ENCODE data around the gene DNAJB8. TPM values are rescaled to one million over a fixed set of nuclear protein-coding genes. Genes with fewer than 3 reads are reported as not detected.

Gene DNAJB8
- total and polyA plus RNA-seq, 9 of the 15 experiments (the other 6 are each of a cell fraction or from before 2014, with no cell fraction given) = not detected

DNA sequence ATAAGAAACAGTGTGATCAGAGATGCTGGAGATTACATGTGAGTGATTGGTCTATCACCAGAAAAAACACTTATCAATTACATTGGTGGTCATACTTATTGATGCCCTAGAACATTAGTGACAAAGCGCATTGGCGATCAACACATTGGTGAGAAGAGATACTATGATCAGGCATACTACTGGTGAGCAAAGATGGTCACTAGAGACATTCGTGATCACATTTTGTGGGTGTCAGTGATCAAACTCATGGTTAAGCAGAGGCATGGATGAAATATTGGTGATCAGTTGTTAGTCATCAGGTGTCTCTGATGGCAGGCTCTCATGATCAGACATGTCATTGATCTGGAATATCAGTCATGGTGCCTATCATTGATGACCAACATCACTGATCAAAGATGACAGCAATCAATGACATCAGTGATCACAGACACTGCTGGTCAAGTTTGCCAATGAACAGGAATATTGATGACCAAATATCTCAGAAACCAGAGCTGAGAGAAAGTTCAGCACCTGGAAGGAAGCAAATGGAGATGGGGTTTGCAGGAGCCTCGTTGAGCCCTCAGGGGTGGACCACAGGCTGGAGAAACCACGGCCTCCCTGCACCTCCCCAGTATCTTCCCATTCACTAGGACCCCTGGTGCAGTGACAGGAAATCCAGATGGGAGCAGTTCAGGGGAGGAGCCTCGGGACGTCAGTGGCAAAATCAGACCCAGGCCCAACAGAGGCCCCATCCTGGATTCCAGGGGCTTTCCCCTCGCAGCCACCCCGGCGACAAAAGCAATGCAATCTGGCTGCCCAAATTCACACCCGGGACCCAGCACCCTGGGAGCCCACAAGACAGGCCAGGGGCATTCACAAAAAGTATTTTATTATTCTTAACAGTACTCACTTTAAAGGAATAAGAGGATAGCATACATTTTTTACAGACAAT lies 12.2 kb upstream of the DNAJB8 start (continued):
- TF ChIP-seq, protein P1, sequence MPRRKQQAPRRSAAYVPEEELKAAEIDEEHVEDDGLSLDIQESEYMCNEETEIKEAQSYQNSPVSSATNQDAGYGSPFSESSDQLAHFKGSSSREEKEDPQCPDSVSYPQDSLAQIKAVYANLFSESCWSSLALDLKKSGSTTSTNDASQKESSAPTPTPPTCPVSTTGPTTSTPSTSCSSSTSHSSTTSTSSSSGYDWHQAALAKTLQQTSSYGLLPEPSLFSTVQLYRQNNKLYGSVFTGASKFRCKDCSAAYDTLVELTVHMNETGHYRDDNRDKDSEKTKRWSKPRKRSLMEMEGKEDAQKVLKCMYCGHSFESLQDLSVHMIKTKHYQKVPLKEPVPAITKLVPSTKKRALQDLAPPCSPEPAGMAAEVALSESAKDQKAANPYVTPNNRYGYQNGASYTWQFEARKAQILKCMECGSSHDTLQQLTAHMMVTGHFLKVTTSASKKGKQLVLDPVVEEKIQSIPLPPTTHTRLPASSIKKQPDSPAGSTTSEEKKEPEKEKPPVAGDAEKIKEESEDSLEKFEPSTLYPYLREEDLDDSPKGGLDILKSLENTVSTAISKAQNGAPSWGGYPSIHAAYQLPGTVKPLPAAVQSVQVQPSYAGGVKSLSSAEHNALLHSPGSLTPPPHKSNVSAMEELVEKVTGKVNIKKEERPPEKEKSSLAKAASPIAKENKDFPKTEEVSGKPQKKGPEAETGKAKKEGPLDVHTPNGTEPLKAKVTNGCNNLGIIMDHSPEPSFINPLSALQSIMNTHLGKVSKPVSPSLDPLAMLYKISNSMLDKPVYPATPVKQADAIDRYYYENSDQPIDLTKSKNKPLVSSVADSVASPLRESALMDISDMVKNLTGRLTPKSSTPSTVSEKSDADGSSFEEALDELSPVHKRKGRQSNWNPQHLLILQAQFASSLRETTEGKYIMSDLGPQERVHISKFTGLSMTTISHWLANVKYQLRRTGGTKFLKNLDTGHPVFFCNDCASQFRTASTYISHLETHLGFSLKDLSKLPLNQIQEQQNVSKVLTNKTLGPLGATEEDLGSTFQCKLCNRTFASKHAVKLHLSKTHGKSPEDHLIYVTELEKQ (CRISPR knock-in tag; IDR thresholded peaks at IDR 0.05) = no peak
- TF ChIP-seq TEAD4 (IDR thresholded peaks at IDR 0.05; ENCODE audit: low read length) (peak; percentile 18; the same call in 1 of the 2 replicates), TEAD4 (CRISPR knock-in tag; IDR thresholded peaks at IDR 0.05; ENCODE audit: borderline replicate concordance) (no peak), DLX4 (CRISPR knock-in tag; IDR thresholded peaks at IDR 0.05) (peak; percentile 68; the same call in 1 of the 2 replicates), LARP7 (IDR thresholded peaks at IDR 0.05) (no peak), ETS2 (tag; IDR thresholded peaks at IDR 0.05; ENCODE audit: borderline replicate concordance, poor library complexity, severe bottlenecking) (no peak), POLR2AphosphoS5 (IDR thresholded peaks at IDR 0.05; ENCODE audit: control insufficient read depth, insufficient read depth, low read depth, low read length) (peak; percentile 45; the same call in 1 of the 2 replicates), MAZ (CRISPR knock-in tag; conservative IDR thresholded peaks at IDR 0.05 in 1 of 2, IDR thresholded peaks at IDR 0.05 in 1 of 2) (peak in 1 of 2 experiments; percentile 30; a peak in 1 of 4 replicates), MAFF (IDR thresholded peaks at IDR 0.05; ENCODE audit: low read length) (no peak), CAMTA2 (CRISPR knock-in tag; conservative IDR thresholded peaks at IDR 0.05) (peak; percentile 13; the same call in 1 of the 2 replicates), POLR2H (tag; IDR thresholded peaks at IDR 0.05; ENCODE audit: low read depth) (0 out of 2 replicates have a peak, but pooled peaks have one; percentile 49), ZNF77 (CRISPR knock-in tag; IDR thresholded peaks at IDR 0.05) (0 out of 2 replicates have a peak, but pooled peaks have one; percentile 34), FOSL1 (tag; conservative IDR thresholded peaks at IDR 0.05) (0 out of 2 replicates have a peak, but pooled peaks have one; percentile 25), CHD2 (IDR thresholded peaks at IDR 0.05; ENCODE audit: low read depth, low read length) (peak; percentile 15; the same call in 1 of the 2 replicates), STAT5B (CRISPR knock-in tag; IDR thresholded peaks at IDR 0.05) (no peak), POLR2B (IDR thresholded peaks at IDR 0.05; ENCODE audit: low read depth, partially characterized antibody) (peak; percentile 72), JUN (IDR thresholded peaks at IDR 0.05; ENCODE audit: borderline replicate concordance, low read depth, low read length) (no peak), JUN (CRISPR knock-in tag; IDR thresholded peaks at IDR 0.05; ENCODE audit: borderline replicate concordance) (no peak), HMGN3 (IDR thresholded peaks at IDR 0.05; ENCODE audit: borderline replicate concordance, extremely low read depth, insufficient read length, low read depth, low read length) (peak; percentile 15), CEBPG (CRISPR knock-in tag; IDR thresholded peaks at IDR 0.05) (no peak), CEBPG (tag; conservative IDR thresholded peaks at IDR 0.05 in 1 of 2, IDR thresholded peaks at IDR 0.05 in 1 of 2) (0 out of 4 replicates have a peak, but pooled peaks of 1 of the 2 experiments have one; percentile 2), TRIM24 (IDR thresholded peaks at IDR 0.05) (peak in 1 of 2 experiments; percentile 22; a peak in 1 of 4 replicates)

Data from K562 (cell line).